Esophagus squamous epithelium (tissue), 4 donors: ENCODE data around the gene MTHFD2L.

Experiments used
- CTCF ChIP-seq, 6 experiments: fragments of 450-650 bp in 4 of 6; fragments of 200-600 bp in 2 of 6; sonication (generic) in 2 of 6; IDR thresholded peaks; one replicate each; pipeline ENCODE4 v1.5.1; 2016 to 2019; ENCODE audit warnings: antibody characterized with exemption in 6 of 6, mild to moderate bottlenecking in 4 of 6, moderate library complexity in 4 of 6
- POLR2A ChIP-seq, 4 donors: fragments of 450-650 bp; IDR thresholded peaks; one replicate each; pipeline ENCODE4 v1.6.1; 2017; ENCODE audit warnings: antibody characterized with exemption in 4 of 4, mild to moderate bottlenecking in 4 of 4, moderate library complexity in 3 of 4

- no peak for TF ChIP-seq POLR2A (IDR thresholded peaks at IDR 0.05)
- no peak for TF ChIP-seq CTCF (IDR thresholded peaks at IDR 0.05)
Observed at GRCh38 chr4:74174941-74175340, 17.0 kb downstream of the MTHFD2L start.
